ENCODE measurements around the gene RCL1. TPM values are rescaled to one million over a fixed set of nuclear protein-coding genes. Genes with fewer than 3 reads are reported as not detected.
"Not testable (repeated sequence)": the region's sequence is repeated elsewhere in the genome, so short reads cannot be mapped to it uniquely, and the experiment has no call there.

Gene RCL1
- total and polyA plus RNA-seq, 2 donors: 18.0 to 18.8 TPM

DNA sequence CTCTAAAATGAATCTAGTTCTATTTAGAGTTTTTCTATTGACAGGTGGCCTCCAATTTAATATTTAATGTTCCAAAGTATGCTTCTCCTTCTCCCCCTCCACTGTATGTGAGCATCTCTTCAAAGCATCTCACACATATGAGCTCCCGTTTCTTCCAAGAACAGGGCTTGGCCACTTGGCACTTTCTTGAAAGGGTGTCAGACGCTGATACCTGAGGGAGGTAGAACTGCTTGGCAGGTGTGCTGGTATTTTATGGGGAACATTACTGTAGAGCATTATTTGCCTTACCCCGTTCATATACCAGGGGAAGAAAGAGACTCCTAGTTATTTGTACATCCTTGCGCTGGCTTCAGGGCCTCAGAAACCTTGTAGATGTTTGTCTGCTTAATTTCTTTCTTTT is 1.9 kb downstream of the RCL1 start:
- 94% methylated on average over 4 of the region's 4 CpGs for WGBS
- no peak for DNase-seq (ENCODE audit: extremely low spot score)
- no peaks in the 10 kb centered on the region for H3K36me3 ChIP-seq (ENCODE audit: insufficient read depth)
- no peak overlapping the region for H3K4me3 ChIP-seq (ENCODE audit: low read depth, low read length)
- no peak overlapping the region for H3K27ac ChIP-seq (ENCODE audit: low read depth)
- H3K4me1 ChIP-seq (ENCODE audit: insufficient read depth): peaks cover 1% of the 10 kb centered on the region

DNA sequence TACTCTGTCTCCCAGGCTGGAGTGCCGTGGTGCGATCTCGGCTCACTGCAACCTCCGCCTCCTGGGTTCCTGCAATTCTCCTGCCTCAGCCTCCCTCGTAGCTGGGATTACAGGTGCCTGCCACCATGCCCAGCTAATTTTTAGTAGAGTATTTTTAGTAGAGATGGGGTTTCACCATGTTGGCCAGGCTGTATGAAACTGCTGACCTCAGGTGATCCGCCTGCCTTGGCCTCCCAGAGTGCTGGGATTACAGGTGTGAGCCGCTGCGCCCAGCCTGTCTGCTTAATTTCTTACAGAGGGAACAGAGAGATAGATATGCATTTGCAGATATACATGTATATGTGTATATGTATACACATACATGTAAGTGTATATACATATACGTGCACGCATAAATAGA is 2.4 kb downstream of the RCL1 start:
- H3K27ac ChIP-seq (ENCODE audit: low read depth); H3K4me3 ChIP-seq (ENCODE audit: low read depth, low read length); DNase-seq (ENCODE audit: extremely low spot score); H3K4me1 ChIP-seq (ENCODE audit: insufficient read depth); H3K36me3 ChIP-seq (ENCODE audit: insufficient read depth): not testable (repeated sequence)
- WGBS: 92% methylated on average over 10 of the region's 10 CpGs

DNA sequence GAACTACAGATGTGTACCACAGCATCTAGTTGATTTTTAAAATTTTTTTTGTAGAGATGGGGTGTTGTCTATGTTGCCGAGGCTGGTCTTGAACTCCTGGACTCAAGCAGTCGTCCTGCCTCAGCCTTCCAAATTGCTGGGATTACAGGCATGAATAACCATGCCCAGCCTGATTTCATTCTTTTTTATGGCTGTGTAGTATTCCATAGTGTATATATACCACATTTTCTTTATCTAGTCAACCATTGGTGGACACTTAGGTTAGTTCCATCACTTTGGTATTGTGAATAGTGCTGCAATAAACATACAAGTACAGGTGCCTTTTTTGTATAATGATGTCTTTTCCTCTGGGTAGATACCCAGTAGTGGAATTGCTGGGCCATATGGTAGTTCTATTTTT is 3.8 kb downstream of the RCL1 start:
- Histone ChIP-seq H3K36me3 (ENCODE audit: insufficient read depth) (no peaks in the 10 kb centered on the region), H3K27ac (ENCODE audit: low read depth) (no peak overlapping the region), H3K4me3 (ENCODE audit: low read depth, low read length) (no peak overlapping the region), H3K4me1 (ENCODE audit: insufficient read depth) (peaks cover 1% of the 10 kb centered on the region)
- DNase-seq (ENCODE audit: extremely low spot score): no peak
- 98% methylated on average over 2 of the region's 2 CpGs for WGBS

DNA sequence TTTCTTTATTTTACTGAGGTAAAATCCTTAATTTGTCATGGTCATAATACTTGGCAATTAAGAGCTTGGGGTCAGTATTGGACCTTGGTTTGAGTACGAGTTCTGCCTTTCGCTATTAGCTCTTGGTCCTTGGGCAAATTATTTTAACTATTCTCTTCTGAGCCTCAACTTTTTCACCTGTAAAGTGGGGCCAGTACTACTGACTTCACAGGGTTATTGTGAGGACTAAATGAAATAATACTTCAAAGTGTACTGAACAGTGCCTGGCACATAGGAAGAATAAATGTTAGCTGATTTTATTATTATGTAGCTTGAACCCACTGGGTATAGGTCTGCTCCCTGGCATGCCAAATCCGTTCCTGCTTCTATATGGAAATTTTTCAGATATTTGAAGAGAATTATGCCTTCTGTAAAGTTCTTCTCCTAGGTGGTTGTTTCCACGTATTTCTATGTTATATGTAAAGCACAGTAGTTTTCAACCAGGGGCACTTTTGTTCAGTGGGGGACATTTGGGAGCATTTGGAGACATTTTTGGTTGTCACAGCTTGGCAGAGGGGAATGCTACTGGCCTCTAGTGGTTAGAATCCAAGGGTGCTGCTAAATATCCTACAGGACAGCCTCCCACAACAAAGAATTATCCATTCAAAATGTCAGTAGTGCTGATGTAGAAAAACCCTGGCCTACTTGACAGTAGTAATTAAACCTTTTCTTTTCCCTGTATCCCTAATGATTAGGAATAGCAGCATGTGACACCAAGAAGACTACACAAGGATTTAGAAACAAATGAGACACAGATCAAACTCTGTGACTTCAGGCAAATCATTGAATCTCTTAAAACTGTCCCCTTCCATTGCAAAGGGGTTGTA is 4.5 kb downstream of the RCL1 start:
- H3K4me1 ChIP-seq (ENCODE audit: insufficient read depth): peaks cover 1% of the 10 kb centered on the region

DNA sequence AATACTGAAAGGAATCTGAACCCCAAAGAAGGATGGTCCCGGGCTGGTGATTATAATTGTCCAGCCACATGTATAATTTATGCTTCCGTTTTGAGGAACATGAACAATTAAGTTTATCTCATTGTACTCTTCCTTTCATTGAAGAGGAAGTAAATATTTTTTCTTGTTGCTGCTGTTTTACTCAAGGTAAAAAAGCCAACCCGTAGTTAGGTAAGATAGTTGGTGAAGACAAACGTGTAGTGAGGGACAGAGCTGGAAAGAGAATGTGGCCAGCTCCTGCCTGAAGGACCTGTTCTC is 5.1 kb downstream of the RCL1 start:
- WGBS: 46% methylated on average over 4 of the region's 4 CpGs
- no peak for DNase-seq (ENCODE audit: extremely low spot score)
- H3K4me1 ChIP-seq (ENCODE audit: insufficient read depth): peaks cover 1% of the 10 kb centered on the region

More for the DNA sequence above, 4.5 kb downstream of the RCL1 start:
- Histone ChIP-seq H3K4me3 (ENCODE audit: low read depth, low read length) (no peak overlapping the region), H3K27ac (ENCODE audit: low read depth) (no peak overlapping the region), H3K36me3 (ENCODE audit: insufficient read depth) (no peaks in the 10 kb centered on the region)
- DNase-seq (ENCODE audit: extremely low spot score): no peak
- 93% methylated on average over 4 of the region's 4 CpGs for WGBS

DNA sequence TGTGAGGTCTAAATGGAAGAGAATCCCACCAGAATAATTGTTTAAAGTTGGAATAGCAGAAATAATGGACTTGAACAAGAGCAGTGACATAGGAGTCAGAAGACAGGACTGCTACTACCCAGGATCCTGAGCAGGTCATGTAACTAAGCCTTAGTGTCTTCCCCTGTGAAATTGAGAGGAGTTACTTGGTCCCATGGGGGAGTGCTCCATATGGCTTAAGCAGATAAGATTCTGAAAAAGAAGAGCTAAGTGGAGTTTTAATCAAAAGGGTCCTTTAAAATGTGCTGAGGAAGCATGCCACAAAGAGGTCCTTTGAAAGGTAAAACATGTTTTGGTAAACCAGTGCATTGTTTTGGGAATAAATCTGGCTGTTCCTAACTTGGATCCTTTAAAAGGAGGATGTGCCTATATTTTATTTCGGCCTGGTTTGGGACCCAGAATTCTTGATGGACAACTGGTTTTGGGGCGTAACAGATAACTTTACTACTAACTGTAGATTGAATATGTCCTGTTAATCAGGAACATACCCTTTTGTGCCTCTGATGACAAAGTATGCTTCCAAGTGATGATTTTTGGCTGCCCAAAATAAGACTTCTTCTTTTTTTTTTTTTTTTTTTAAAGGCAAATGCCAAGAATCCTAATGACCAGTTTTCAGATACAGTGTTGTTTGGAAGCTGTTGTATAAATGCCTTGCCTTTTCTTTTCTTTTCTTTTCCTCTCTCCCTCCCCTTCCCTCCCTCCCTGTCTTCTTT is 5.7 kb downstream of the RCL1 start:
- Histone ChIP-seq H3K27ac (ENCODE audit: low read depth) (no peak overlapping the region), H3K4me1 (ENCODE audit: insufficient read depth) (peaks cover 1% of the 10 kb centered on the region), H3K36me3 (ENCODE audit: insufficient read depth) (no peaks in the 10 kb centered on the region), H3K4me3 (ENCODE audit: low read depth, low read length) (no peak overlapping the region)
- DNase-seq (ENCODE audit: extremely low spot score): no peak
- WGBS: 90% methylated on average over 2 of the region's 2 CpGs

More for the DNA sequence above, 5.1 kb downstream of the RCL1 start:
- no peak overlapping the region for H3K4me3 ChIP-seq (ENCODE audit: low read depth, low read length)
- no peaks in the 10 kb centered on the region for H3K36me3 ChIP-seq (ENCODE audit: insufficient read depth)
- H3K27ac ChIP-seq (ENCODE audit: low read depth): no peak overlapping the region

DNA sequence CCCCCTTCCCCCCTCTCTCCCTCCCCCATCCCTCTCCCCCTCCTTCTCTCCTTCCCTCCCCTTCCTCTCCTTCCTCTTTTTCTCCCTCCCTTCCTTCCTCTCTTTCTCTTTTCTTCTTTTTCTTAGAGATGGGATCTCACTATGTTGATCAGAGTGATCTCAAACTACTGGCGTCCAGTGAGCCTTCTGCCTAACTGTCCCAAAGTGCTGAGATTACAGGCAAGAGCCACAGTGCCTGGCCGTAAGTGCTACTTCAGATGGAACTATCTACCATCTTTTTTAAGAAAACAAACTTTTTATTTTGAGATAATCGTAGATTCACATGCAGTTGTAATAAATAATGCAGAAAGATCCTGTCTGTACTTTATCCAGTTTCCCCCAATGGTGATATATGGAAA is 6.3 kb downstream of the RCL1 start:
- Histone ChIP-seq H3K36me3 (ENCODE audit: insufficient read depth) (no peaks in the 10 kb centered on the region), H3K4me1 (ENCODE audit: insufficient read depth) (peaks cover under 1% of the 10 kb centered on the region), H3K4me3 (ENCODE audit: low read depth, low read length) (no peak overlapping the region), H3K27ac (ENCODE audit: low read depth) (no peak overlapping the region)
- DNase-seq (ENCODE audit: extremely low spot score): no peak
- 70% methylated on average over 3 of the region's 3 CpGs for WGBS

DNA sequence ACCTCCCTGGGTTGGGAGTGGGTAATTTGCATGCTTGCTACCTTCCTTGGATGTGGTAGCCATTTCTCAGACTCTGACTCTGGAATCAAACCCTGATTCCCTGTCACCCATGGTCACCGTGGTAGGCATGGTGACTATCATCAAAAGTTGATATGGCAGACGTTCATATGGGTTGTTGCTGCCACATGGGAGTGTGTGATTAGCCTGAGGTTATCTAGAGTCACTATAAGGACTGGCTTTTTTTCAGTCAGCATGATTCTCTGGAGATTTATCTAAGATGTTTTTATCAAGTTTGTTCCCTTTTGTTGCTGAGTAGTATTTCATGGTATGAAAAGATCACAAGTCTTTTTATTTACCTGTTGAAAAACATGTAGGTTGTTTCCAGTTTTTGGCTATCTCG is 7.0 kb downstream of the RCL1 start:
- 73% methylated on average over 3 of the region's 3 CpGs for WGBS

DNA sequence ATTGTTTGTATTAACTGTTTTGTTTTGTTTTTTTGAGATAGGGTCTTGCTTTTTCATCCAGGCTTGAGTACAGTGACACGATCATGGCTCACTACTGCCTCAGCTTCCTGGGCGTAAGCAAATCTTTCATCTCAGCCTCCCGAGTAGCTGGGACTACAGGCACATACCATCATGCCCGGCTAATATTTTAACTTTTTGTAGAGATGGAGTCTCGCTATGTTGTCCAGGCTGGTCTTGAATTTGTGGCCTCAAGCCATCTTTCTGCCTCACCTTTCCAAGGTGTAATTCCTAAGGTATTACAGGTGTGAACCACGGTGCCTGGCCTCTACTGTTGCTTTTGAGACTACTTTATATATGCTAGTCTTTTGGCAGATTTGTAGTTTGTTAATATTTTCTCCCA is 8.4 kb downstream of the RCL1 start:
- 96% methylated on average over 6 of the region's 6 CpGs for WGBS
- DNase-seq (ENCODE audit: extremely low spot score): no peak
- Histone ChIP-seq H3K4me1 (ENCODE audit: insufficient read depth) (no peaks in the 10 kb centered on the region), H3K4me3 (ENCODE audit: low read depth, low read length) (no peak overlapping the region), H3K27ac (ENCODE audit: low read depth) (no peak overlapping the region), H3K36me3 (ENCODE audit: insufficient read depth) (no peaks in the 10 kb centered on the region)

More for the DNA sequence above, 7.0 kb downstream of the RCL1 start:
- H3K36me3 ChIP-seq (ENCODE audit: insufficient read depth): no peaks in the 10 kb centered on the region
- H3K4me3 ChIP-seq (ENCODE audit: low read depth, low read length): no peak overlapping the region
- no peaks in the 10 kb centered on the region for H3K4me1 ChIP-seq (ENCODE audit: insufficient read depth)
- DNase-seq (ENCODE audit: extremely low spot score): no peak
- H3K27ac ChIP-seq (ENCODE audit: low read depth): no peak overlapping the region

DNA sequence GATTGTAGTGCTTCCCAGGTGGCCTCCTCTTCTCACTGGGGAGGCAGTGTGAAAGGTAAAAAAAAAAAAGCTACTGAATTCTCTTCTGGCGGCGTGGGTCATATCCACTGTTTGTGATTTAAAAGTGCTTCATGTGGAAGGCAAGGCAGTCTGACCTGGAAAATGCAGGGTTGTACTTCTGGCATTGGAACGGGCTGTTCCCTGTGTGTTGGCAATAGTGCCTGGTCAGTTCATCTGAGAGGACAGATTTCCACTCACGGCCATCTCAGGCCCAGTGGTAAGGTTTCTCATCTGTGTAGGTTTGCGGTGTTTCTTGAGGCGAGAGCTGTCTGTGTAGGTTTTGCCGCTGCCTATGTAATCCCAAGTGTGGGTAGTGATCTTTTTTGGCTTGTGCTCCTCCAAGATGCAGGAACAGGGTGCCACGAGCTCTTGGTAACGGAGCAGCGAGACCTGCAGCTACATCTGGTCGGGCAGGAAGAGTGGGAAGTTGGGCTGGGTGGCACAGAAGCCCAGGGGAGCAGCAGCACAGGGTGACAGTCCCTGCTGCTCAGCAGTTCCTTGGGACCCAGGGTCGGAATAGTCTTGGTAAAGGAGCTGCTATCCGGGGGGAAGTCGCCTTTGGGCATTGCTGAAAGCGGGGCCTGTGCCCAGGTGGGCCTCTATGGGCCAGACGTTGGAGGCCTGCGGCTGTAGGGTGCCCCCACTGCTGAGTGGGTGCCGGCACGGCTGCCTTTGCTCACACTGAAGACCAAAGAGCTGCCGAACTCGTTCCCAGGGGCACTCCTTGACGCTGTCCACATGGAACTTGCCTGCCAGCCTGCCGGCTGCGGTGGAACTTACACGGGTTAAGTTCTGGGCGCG is 11.2 kb downstream of the RCL1 start:
- Histone ChIP-seq H3K36me3 (ENCODE audit: insufficient read depth) (no peaks in the 10 kb centered on the region), H3K4me3 (ENCODE audit: low read depth, low read length) (no peak overlapping the region), H3K27ac (ENCODE audit: low read depth) (no peak overlapping the region), H3K4me1 (ENCODE audit: insufficient read depth) (no peaks in the 10 kb centered on the region)
- 95% methylated on average over 27 of the region's 27 CpGs for WGBS
- no peak for DNase-seq (ENCODE audit: extremely low spot score)

DNA sequence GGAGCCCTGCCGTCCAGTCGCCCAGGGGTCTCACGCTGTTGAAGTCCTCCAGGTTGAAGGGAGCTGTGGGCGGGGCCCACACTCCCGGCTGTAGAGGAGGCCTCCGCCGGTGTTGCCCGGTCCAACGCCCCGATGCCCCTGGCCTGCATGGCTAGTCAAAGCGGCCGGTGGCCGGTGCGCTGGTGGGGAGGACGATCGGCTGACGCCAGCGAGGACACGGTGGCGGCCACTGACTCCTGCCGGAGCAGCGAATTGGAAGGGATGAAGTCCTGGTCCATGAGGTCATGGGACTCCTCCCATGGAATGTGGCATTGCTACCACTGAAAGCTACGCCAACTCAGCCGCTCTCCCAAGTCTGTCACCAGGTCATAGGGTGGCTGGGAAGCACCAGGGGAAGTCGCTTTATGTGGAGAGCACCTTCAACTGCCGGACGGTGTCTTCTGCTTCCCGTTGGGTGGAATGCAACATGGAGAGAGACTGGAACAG is 11.8 kb downstream of the RCL1 start:
- Histone ChIP-seq H3K27ac (ENCODE audit: low read depth) (no peak overlapping the region), H3K4me3 (ENCODE audit: low read depth, low read length) (no peak overlapping the region), H3K4me1 (ENCODE audit: insufficient read depth) (no peaks in the 10 kb centered on the region), H3K36me3 (ENCODE audit: insufficient read depth) (no peaks in the 10 kb centered on the region)
- 99% methylated on average over 28 of the region's 28 CpGs for WGBS
- DNase-seq (ENCODE audit: extremely low spot score): no peak

DNA sequence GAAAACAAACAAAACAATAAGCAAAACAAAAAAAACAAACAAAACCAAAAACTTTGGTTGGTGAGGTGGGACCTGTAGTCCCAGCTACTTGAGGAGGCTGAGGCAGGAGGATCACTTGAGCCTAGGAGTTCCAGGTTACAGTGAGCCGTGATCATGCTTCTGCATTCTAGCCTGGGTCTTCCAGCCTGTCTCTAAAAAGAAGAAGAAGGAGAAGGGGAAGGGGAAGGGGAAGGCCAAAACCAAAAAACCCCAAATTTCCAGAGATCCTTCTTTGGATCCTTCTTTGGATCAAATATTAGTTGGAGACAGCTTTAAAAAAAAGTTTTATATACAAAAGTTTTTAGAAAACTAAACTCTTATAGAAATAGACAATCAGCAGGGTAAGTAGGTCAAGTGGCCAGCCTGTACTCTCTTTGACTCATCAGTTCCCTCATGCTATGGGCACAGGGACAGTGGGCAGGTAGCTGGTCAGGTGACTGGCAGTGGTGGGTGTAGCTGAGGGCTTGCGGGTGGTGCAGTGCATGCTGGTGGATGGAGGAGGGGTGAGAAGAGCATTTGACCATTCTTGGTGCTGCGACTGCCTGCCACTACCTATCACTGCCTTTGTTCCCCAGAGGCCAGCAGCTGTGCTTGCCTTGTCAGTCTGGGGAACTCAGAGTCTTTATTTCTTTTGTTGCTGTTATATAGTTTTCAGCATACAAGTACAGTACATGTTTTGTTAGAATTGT is 12.6 kb downstream of the RCL1 start:
- H3K4me3 ChIP-seq (ENCODE audit: low read depth, low read length): no peak overlapping the region
- 93% methylated on average over 3 of the region's 3 CpGs for WGBS
- no peaks in the 10 kb centered on the region for H3K4me1 ChIP-seq (ENCODE audit: insufficient read depth)
- DNase-seq (ENCODE audit: extremely low spot score): no peak
- H3K36me3 ChIP-seq (ENCODE audit: insufficient read depth): no peaks in the 10 kb centered on the region
- no peak overlapping the region for H3K27ac ChIP-seq (ENCODE audit: low read depth)

DNA sequence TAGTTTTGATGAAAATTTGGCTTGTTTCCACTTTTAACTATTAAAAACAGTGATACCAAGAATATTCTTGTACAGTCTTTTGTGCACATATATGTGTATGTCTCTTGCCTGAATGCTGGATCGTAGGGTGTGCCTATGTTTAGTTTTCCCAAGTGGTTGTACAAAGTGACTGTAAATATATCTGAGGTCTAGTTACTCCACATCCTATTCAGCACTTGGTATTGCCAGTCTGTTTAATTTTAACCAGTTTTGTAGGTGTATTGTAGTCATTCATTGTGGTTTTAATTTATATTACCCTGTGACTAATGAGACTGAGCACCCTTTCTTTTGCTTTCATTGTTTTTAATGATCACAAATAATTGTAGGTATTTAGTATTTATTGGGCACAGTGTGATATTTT is 17.8 kb downstream of the RCL1 start:
- DNase-seq (ENCODE audit: extremely low spot score): no peak
- WGBS: 92% methylated on average over 1 of the region's 1 CpG
- H3K4me1 ChIP-seq (ENCODE audit: insufficient read depth): no peaks in the 10 kb centered on the region
- no peak overlapping the region for H3K27ac ChIP-seq (ENCODE audit: low read depth)
- no peak overlapping the region for H3K4me3 ChIP-seq (ENCODE audit: low read depth, low read length)
- no peaks in the 10 kb centered on the region for H3K36me3 ChIP-seq (ENCODE audit: insufficient read depth)
